PC-3 (cell line): ENCODE measurements around the gene RAD51AP1. TPM values are rescaled to one million over a fixed set of nuclear protein-coding genes. Genes with fewer than 3 reads are reported as not detected.

ENCODE experiments used
- ATAC-seq: fragments of 200-7000 bp; cut with Tn5 transposase; 2 replicates; pipeline ENCODE4 v1.9.1; 2020; ENCODE audit warnings: mild to moderate bottlenecking, moderate library complexity
- BruUV-seq: library from RNA; stranded (reverse); fragments of 400-500 nt; replicated peaks from 2 replicates; lab custom pipeline; 2021; lab: Mats Ljungman, UMichigan
- CTCF ChIA-PET: fragments of 300-600 bp; sonication (Branson Sonifier 250); formaldehyde crosslinking; loops from one replicate; lab custom pipeline; 2022; ENCODE audit warnings: antibody characterized with exemption; lab: Charles Lee
- POLR2A ChIA-PET: fragments of 300-600 bp; sonication (Branson Sonifier 250); formaldehyde crosslinking; loops from one replicate; lab custom pipeline; 2022; ENCODE audit warnings: antibody characterized with exemption; ENCODE audit not compliant: unreplicated experiment; lab: Charles Lee
- DNase-seq: peaks from one replicate; pipeline ENCODE4 v3.0.0-alpha.2; 2015
- H2AFZ ChIP-seq: fragments of 300-600 bp; sonication (generic); 2 replicates; pipeline ENCODE4 v1.6.0; 2016; ENCODE audit warnings: antibody characterized with exemption, low read length
- H3F3A ChIP-seq: fragments of 300-600 bp; sonication (generic); one replicate; pipeline ENCODE4 v1.6.0; 2017; ENCODE audit warnings: antibody characterized with exemption, low read length, control low read depth, mild to moderate bottlenecking; ENCODE audit not compliant: unreplicated experiment
- H3K27ac ChIP-seq: fragments of 300-600 bp; sonication (generic); 2 replicates; pipeline ENCODE4 v1.5.1; 2016; ENCODE audit warnings: mild to moderate bottlenecking, low read length
- H3K27me3 ChIP-seq: fragments of 300-600 bp; sonication (generic); 2 replicates; pipeline ENCODE4 v1.6.1; 2016; ENCODE audit warnings: low read length, mixed read lengths
- H3K36me3 ChIP-seq: fragments of 300-600 bp; sonication (generic); 2 replicates; pipeline ENCODE4 v1.6.1; 2016; ENCODE audit warnings: low read depth, mixed run types, low read length, mixed read lengths
- H3K4me1 ChIP-seq: fragments of 300-600 bp; sonication (generic); 2 replicates; pipeline ENCODE4 v1.5.1; 2016; ENCODE audit warnings: low read length; ENCODE audit not compliant: insufficient read depth
- H3K4me2 ChIP-seq: fragments of 300-600 bp; sonication (generic); 2 replicates; pipeline ENCODE4 v1.6.0; 2016; ENCODE audit warnings: low read length
- H3K4me3 ChIP-seq: fragments of 300-600 bp; sonication (generic); 2 replicates; pipeline ENCODE4 v1.5.1; 2016; ENCODE audit warnings: mild to moderate bottlenecking, low read length, mixed read lengths
- H3K79me2 ChIP-seq: fragments of 300-600 bp; sonication (generic); 2 replicates; pipeline ENCODE4 v1.6.1; 2017; ENCODE audit warnings: low read length, mixed read lengths
- H3K9ac ChIP-seq: fragments of 300-600 bp; sonication (generic); 2 replicates; pipeline ENCODE4 v1.6.0; 2016; ENCODE audit warnings: mild to moderate bottlenecking, low read length
- H3K9me2 ChIP-seq: fragments of 300-600 bp; sonication (generic); replicated peaks from 2 replicates; pipeline ENCODE4 v1.6.1; 2016; ENCODE audit warnings: mixed run types, low read length, mixed read lengths
- H3K9me3 ChIP-seq: fragments of 300-600 bp; sonication (generic); 2 replicates; pipeline ENCODE4 v1.6.1; 2016; ENCODE audit warnings: low read length, mixed read lengths
- H4K20me1 ChIP-seq: fragments of 300-600 bp; sonication (generic); 2 replicates; pipeline ENCODE4 v1.6.1; 2016; ENCODE audit warnings: low read length, mixed read lengths
- EZH2 ChIP-seq: fragments of 300-600 bp; sonication (generic); IDR thresholded peaks from one replicate; pipeline ENCODE4 v1.6.1; 2017; ENCODE audit warnings: antibody characterized with exemption, mild to moderate bottlenecking, low read length; ENCODE audit not compliant: unreplicated experiment
- EZH2phosphoT487 ChIP-seq: fragments of 300-600 bp; sonication (generic); IDR thresholded peaks from 2 replicates; pipeline ENCODE4 v1.6.1; 2018; ENCODE audit warnings: mild to moderate bottlenecking, antibody characterized with exemption, low read length, borderline replicate concordance
- intact Hi-C: fragments of 100-400 bp; cut with micrococcal nuclease; formaldehyde crosslinking; loops from 2 replicates; pipeline ENCODE4 v1.9.0; 2023
- total RNA-seq: library from RNA; depleted of rRNA; stranded (reverse); fragments of >200 nt; gene quantifications from 2 replicates; pipeline ENCODE4 v1.2.3, GENCODE V29; 2014
- TF ChIP-seq, protein P1 (sequence below): fragments of 300-600 bp; sonication (generic); conservative IDR thresholded peaks from 2 replicates; pipeline ENCODE4 v1.5.1; 2017; ENCODE audit warnings: antibody characterized with exemption, low read depth, mild to moderate bottlenecking, low read length

Gene RAD51AP1
- total RNA-seq, 1 experiment from 2014 or later: 24.7 TPM

- Histone ChIP-seq H3K9me2 (no peaks in the 10 kb centered on the region), H4K20me1 (no peaks in the 10 kb centered on the region), H3K4me2 (no peak overlapping the region), H3K4me1 (no peaks in the 10 kb centered on the region), H3K79me2 (no peaks in the 10 kb centered on the region), H3K27ac (no peak overlapping the region), H2AFZ (no peak overlapping the region), H3F3A (no peaks in the 10 kb centered on the region), H3K4me3 (no peak overlapping the region), H3K9me3 (no peaks in the 10 kb centered on the region), H3K27me3 (no peaks in the 10 kb centered on the region), H3K9ac (no peak overlapping the region), H3K36me3 (no peaks in the 10 kb centered on the region; the same call in 1 of the 2 replicates)
- ChIA-PET CTCF (no interaction called here), POLR2A (no interaction called here)
- TF ChIP-seq, protein P1, sequence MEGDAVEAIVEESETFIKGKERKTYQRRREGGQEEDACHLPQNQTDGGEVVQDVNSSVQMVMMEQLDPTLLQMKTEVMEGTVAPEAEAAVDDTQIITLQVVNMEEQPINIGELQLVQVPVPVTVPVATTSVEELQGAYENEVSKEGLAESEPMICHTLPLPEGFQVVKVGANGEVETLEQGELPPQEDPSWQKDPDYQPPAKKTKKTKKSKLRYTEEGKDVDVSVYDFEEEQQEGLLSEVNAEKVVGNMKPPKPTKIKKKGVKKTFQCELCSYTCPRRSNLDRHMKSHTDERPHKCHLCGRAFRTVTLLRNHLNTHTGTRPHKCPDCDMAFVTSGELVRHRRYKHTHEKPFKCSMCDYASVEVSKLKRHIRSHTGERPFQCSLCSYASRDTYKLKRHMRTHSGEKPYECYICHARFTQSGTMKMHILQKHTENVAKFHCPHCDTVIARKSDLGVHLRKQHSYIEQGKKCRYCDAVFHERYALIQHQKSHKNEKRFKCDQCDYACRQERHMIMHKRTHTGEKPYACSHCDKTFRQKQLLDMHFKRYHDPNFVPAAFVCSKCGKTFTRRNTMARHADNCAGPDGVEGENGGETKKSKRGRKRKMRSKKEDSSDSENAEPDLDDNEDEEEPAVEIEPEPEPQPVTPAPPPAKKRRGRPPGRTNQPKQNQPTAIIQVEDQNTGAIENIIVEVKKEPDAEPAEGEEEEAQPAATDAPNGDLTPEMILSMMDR: no peak
- TF ChIP-seq EZH2phosphoT487 (no peak), EZH2 (no peak)
- no TSS peak for BruUV-seq
- intact Hi-C loops: no loop called here
- DNase-seq (no peak), ATAC-seq (no peak)
Measured at GRCh38 chr12:4556735-4557530, 18.2 kb downstream of the RAD51AP1 start.

DNA sequence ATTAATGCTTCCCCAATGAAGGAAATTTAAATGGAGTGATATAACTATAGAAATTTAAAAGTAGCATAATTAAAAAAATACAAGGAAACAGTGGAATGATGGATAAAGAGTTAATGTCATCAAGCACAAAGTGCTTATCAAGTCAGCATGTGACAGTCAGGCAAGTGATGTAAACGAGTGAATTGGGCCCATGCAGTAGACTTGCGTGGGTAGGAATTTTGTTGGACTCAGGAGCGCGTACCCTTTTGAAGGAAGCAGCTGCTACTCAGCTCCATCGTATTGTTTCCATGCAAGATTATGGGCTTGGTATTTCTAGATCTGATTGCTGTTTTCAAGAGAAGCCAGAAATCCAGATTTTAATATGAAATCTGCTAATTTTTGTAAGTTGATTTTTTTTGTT, 18.9 kb downstream of the RAD51AP1 start:
- H3K4me3 ChIP-seq: no peak overlapping the region
- POLR2A ChIA-PET: no interaction called here
- H3K27ac ChIP-seq: no peak overlapping the region
- no peaks in the 10 kb centered on the region for H3K27me3 ChIP-seq
- no peak overlapping the region for H3K4me2 ChIP-seq
- CTCF ChIA-PET: no interaction called here
- DNase-seq: no peak
- no peaks in the 10 kb centered on the region for H3F3A ChIP-seq
- intact Hi-C loops: no loop called here
- H2AFZ ChIP-seq: no peak overlapping the region
- no peaks in the 10 kb centered on the region for H3K79me2 ChIP-seq
- H3K9me3 ChIP-seq: no peaks in the 10 kb centered on the region
- no TSS peak for BruUV-seq
- no peak for TF ChIP-seq EZH2phosphoT487
- TF ChIP-seq, protein P1: no peak
- TF ChIP-seq EZH2: no peak
- H3K36me3 ChIP-seq: no peaks in the 10 kb centered on the region; the same call in 1 of the 2 replicates
- no peak for ATAC-seq
- no peak overlapping the region for H3K9ac ChIP-seq
- no peaks in the 10 kb centered on the region for H3K9me2 ChIP-seq
- no peaks in the 10 kb centered on the region for H3K4me1 ChIP-seq
- no peaks in the 10 kb centered on the region for H4K20me1 ChIP-seq

DNA sequence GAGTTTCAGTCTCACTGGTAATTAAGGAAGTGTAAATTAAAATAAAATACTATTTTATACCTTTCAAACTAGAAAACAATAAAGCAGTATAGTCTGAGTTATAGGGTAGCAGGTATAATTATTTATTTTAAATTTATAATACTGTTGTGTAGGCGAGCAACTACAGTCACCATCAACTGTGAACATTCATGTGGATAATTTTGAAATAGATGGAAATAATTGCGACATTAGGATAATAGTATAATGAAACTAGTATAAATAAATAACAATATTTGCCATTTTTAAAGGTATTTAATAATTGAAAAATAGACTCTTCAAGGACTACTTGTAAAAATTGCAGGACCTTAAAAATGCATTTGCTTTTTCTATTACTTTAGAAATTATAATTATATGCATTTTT, 19.5 kb downstream of the RAD51AP1 start:
- no peak overlapping the region for H3K4me3 ChIP-seq
- TF ChIP-seq, protein P1: no peak
- TF ChIP-seq EZH2: no peak
- TF ChIP-seq EZH2phosphoT487: no peak
- DNase-seq (no peak), ATAC-seq (no peak)
- no peak overlapping the region for H3K4me2 ChIP-seq
- no peaks in the 10 kb centered on the region for H3K9me2 ChIP-seq
- intact Hi-C loops: no loop called here
- no peak overlapping the region for H2AFZ ChIP-seq
- no peak overlapping the region for H3K27ac ChIP-seq
- no peaks in the 10 kb centered on the region for H4K20me1 ChIP-seq
- H3K36me3 ChIP-seq: no peaks in the 10 kb centered on the region; the same call in 1 of the 2 replicates
- H3K9me3 ChIP-seq: no peaks in the 10 kb centered on the region
- no peaks in the 10 kb centered on the region for H3F3A ChIP-seq
- no peaks in the 10 kb centered on the region for H3K79me2 ChIP-seq
- no TSS peak for BruUV-seq
- ChIA-PET CTCF (no interaction called here), POLR2A (no interaction called here)
- H3K4me1 ChIP-seq: no peaks in the 10 kb centered on the region
- no peaks in the 10 kb centered on the region for H3K27me3 ChIP-seq
- no peak overlapping the region for H3K9ac ChIP-seq
